Globus pallidus (tissue), 1 donor: ENCODE results near the gene MICAL3.

Experiments
- DNase-seq: peaks from one replicate; pipeline ENCODE4 v3.0.0-alpha.2; 2015; ENCODE audit warnings: low spot score

MICAL3 gene

DNA sequence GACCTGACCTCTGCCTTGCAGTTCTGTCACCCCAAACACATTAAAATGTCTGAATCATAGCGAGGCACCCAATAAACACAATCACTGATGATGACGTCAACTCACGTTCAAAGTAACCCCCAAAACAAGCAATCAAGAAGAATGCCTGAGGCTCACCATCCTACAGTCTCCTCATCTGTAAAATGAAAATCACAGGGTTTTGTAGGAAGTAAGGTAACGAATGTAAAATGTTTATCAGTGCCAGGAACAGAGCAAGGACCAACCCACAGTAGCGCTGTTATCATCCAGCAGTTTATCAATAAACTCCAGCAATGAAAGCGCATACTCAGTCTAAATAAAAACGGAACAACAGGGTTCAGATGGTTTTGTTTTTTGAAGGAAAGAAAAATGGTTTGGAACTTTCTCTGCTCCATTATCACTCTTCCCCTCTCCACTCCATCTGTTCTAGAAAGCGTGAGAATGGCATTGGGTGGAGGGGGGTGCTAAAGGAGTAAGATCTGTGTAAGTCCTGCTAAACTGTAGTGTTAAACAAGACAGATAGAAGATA, 110.5 kb downstream of the MICAL3 start:
- no peak for DNase-seq

DNA sequence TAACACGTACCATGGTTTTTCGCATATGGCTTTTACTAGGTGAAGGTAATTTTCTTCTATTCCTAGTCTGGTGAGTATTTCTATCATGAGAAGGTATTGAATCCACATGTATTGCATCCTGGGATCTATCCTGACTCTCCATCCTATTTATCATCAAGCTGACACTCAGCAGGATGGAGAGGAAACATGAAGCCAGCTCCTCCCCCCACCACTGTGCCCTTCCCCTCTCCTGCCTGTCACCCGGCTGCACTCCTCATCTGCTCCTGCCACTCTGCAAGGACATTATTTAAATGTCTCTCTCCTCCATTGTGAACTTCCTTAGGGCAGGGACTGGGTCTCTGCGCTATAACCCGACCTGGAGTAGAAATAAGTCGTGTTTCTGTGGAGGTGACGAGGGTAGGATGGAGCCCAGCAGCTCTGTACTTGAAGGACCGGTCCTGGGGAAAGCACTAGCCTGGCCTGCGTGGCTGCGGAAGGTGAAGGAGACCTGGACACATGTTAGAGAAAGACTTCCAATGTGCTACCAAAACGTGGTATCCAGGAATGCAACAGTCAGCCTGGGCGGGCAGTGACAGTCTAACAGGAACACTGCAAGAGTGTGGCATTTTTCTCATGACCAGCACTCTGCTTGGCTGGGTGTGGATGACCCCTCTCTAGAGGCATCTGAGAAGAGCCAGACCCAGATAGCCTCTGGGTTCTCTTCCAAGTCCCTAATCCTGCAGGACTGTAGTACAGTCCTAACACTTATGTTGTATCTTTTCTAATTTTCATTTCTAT, 111.2 kb downstream of the MICAL3 start:
- DNase-seq = no peak

DNA sequence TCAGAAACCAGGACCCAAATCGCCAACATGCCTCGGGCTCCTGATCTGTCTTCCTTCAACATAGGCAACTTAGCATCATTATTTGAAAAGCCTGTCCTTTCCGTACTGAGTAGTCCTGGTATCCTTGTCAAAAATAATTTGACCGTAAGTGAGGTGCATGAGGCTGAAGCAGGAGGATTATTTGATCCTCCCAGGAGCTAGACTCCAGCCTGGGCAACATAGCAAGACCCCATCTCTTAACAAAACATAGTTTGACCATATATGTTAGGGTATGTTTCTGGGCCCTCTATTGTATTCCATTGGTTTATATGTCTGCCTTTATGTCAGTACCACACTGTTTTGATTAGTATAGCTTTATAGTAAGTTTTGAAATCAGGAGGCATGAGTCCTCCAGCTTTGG, 112.5 kb downstream of the MICAL3 start:
- DNase-seq = no peak

DNA sequence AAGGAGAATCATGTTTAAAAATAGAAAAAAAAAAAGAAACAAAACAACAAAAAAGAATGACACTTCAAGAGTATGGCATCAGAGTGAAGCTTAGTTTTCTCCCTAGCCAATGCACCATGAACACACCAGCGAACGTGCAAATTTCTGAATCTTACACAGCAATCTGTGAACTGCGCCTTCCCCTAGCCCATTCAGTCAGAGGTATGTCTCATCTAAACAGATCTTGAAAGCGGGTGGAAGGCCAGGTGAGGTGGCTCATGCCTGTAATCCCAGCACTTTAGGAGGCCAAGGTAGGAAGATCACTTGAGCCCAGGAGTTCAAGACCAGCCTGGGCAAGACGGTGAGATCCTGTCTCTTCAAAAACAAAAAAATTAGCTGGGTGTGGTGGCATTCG, 113.1 kb downstream of the MICAL3 start:
- no peak for DNase-seq

DNA sequence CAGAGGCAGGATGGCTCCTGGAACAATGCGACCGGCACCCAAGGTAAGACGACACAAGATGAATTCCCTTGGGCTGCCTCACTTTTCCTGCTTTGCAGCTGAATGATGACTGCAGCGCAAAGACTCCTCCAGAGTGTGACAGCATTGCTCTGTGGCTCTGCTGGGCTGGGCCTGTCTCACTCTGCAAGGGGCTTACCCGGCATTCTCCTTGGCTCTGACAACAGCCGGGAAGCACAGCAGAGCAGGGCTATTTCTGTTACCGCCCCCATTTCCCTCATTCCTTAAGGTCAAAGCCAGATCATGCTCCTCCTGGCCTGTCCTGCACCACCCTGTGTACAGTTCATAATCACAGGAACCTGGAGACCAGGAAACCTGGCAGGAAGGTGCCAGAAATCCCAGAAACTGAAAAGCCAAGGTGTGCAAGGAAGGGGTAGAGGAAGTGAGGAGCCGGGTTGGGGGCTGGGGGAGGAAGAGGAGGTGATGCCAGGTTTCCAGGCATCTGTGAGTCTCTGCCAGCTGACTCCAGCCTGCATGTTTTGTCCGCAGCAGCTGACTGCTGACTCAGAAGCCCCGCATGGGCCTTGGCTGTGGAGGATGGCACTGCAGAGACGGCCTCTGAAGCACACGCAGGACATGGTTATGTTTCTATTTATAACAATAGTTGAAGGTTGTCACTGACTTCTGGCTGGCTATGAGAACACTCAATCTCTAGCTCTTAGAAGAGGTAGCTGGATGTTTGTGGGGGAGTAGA, 113.6 kb downstream of the MICAL3 start:
- peak; percentile 88 for DNase-seq

DNA sequence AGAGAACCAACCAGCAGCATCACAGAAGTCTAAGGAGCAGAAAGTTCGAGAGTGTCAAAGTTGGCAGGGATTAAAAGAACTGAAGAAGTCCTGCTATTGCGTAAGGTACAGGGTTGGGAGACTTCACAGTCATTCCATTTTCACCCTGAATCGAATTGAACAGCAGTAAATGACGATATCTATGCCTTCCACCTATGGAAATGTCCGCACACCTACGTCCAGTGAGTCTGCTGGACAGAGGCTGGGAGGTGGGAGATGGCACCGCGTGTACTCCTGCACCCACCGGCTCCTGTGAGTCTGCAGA, 116.7 kb downstream of the MICAL3 start:
- no peak for DNase-seq

DNA sequence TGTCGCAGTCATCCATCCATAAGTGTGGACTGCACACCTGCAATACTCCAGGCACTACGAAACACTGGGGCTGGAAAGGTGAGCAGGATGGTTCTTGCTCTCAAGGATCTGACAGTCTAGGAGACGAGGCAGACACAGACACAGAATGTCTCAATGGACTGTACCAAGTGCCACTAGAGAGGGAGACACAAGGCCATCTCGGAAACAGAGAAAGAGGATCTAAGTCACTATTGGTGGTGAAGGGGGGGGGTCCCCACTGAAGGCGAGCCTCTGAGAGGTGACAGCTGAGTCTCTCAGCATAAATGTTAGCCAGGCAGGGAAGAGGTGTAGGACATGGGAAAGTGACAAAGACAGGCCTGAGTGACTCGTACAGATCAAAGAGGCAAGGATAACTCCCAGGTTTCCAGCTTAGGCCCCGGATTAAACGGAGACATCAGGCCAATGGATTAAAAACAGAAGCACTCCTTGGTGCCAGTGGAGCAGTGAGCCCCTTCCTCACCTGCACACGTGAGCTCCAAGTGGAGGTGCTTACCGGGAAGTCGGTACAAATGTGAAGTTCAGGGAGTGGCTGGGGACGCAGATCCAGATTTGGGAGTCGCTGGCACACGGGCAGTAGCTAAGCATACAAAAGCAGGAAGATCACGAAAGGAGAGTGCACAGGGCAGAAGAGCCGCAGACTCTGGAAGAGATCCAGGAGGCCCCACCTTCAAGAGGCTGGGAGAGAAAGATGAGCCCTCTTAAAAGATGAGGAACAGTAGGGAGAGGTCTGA, 117.2 kb downstream of the MICAL3 start:
- no peak for DNase-seq

DNA sequence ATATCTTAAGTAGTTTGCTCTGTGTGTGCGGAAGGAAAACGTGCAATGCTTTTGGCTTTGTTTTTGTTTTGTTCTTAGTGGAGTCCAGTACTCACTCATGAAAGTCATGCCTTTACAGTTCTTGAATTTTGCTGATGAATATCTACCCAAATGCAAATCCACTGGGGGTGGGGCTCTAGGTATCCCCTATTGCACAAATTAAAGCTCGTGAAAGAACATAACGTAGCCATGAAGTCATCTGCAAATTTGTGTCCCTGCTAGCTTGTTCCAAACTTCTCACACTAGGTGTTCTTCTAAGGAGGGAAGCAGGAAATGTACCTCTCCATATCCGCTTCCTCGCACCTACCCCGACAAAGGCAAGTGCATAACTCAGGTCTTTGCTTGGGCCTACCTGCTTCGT, 118.9 kb downstream of the MICAL3 start:
- no peak for DNase-seq

DNA sequence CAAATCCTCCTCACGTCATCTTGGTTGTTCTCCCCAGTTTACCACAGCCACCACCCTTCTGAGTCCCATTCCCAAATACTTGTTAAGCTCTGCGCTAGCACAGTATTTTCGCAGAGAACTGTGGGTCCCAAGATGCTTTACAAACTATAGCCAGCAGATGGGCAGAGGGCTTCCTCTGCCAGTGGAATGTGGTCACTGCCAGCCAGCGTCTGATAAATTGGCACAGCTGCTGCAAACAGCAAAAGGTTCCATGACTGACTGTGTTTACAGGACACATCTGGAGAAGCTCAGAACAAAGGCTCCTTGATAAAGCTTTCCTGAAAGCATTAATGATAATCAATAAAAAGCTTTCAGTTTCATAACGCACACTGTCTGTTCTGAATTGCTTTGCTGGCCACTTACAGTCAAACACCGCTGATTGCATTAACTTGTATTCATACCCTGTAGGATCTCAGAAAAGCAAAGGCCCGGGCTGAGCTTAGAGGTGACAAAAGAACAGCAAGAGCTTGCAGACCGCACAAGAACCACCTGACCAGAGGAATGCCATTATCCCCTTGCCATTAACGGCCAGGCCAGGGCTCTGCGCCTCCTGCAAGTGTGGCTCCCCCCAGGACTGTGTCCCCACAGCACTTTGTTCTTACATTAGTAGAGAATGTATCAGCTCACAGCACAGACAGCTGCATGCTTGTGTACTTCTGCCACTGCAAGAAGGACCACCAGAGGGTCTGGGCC, 120.6 kb downstream of the MICAL3 start:
- peak; percentile 73 for DNase-seq

DNA sequence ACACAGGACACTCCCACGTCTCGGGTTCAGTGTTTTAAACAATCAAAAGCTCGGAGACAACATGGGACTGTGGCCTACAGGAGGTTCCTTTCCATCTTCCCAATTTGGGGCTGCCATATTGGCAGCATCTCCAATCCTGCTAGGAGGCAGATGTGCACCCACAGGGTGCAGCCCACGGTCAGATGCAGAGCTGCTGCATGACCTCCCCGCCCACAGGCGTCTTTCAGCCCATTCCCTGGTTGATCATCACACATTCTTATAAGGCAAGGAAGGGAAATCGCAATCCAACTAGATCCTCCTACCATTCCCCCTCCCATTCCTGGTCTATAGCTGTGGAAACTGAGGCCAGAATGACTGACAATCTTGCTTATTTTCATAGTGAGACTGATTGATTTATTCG, 121.4 kb downstream of the MICAL3 start:
- DNase-seq = no peak

DNA sequence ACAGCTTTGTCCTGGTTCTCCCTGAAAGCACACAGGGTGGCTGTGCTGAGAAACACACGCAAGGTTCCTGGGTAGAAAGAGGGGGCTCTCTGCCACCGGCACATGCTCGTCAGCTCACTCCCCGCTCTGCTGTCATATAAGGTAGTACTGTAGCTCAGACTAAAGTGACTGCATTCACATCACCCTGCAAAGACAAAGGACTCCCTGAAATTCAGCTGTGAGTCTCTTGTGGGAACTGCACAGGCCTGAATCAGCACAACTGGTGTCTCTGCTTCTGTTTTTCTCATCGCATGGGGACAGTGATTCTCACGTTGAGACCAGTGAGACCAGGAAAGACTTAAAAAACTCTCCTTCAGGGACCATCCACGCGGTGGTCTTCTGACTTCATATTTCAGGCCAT, 126.0 kb downstream of the MICAL3 start:
- no peak for DNase-seq

DNA sequence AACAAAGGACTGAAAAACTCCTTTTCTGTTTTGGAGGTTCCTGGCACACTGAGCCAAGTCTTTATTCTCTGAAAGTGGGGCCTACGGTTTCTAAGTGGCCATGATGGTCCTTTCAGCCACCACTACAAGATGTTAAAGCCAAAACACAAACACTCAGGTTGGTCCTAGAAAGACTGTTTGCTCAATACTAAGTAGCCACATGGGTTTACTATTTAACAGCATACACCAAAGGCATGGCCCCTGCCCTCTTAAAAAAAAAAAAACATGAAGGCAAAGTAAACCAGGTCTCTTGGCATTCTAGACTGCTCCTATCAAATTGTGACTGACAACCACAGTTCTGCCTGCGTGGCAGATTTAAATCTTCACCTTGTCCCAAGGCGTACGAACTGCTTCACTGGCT, 126.5 kb downstream of the MICAL3 start:
- DNase-seq = no peak

DNA sequence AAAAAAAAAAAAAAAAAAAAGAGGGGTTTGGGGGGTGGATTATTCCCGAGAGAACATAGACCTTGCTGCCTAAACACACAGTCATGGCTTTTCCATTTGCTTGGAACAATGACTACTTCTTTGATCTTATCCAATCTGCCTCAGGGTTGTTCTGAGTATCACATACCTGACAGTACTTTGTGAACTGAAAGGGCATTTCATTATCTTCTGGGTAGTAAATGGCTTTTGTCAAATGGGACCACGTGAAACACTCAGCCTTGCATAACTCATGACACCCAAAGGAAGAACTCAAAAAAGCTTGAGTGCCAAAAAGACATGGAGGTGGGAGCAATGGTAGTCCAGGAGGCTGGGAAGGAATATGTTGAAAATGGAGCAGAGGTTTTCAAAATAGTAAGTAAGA, 126.9 kb downstream of the MICAL3 start:
- no peak for DNase-seq

DNA sequence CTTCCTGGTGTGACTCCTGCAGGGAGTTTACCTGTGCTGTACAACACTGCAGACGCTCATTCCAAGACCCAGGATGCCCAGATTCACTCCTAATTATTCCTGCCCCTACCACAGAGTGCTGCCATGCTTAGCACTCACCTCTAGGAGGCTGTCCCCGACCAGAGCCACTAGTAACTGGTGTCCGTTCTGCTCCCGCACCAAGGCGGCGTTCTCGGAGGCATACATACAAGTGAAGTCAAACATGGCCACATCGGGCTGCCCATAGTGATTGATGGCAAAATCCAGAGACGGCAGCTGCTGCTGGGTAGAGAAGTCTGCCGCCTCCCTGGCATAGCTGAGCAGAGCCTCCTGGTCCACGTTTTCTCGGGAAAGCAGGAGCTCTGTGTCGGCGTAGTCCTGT, 127.8 kb downstream of the MICAL3 start:
- DNase-seq = peak; percentile 73

DNA sequence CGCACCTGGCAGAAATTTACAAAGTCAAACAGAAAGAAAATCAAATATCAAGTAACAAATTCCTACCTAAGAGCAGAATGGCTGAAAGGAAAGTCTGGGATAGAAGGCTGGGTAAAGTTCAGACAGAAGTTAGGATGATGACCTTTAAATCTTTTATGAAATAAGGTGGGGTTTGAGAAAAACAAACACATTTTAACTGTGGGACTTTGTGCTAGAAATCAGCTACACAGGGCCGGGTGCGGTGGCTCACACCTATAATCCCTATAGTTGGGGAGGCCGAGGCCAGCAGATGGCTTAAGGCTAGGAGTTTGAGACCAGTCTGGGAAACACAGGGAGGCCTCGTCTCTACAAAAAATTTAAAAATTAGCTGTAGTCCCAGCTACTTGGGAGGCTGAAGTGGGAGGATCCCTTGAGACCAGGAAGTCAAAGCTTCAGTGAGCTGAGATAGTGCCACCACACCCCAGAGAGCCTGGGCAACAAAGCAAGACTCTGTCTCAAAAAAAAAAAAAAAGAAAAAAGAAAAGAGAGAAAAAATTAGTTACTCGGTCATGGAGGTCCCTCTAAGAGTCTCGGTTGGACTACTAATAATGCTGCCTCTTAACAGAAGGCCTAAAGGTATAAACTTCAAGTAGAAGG, 130.3 kb downstream of the MICAL3 start:
- no peak for DNase-seq

DNA sequence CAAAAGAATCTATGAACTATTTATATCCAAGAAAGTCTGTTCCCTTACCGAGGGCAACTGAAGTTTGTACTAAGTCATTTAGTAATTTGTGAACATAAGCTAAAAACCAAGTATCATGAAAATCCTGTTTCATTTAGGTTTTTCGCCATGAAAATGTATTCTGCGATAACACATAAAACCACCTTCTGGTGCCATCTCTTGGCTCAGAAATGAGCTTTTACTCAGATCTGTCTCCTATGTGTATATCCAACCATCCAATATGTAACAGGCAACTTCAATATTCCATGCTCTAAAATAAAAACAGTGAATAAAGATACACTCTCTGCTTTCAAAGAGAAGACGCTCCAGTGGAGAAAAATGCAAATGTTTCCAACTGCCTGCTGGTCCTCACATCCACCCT, 132.0 kb downstream of the MICAL3 start:
- no peak for DNase-seq

DNA sequence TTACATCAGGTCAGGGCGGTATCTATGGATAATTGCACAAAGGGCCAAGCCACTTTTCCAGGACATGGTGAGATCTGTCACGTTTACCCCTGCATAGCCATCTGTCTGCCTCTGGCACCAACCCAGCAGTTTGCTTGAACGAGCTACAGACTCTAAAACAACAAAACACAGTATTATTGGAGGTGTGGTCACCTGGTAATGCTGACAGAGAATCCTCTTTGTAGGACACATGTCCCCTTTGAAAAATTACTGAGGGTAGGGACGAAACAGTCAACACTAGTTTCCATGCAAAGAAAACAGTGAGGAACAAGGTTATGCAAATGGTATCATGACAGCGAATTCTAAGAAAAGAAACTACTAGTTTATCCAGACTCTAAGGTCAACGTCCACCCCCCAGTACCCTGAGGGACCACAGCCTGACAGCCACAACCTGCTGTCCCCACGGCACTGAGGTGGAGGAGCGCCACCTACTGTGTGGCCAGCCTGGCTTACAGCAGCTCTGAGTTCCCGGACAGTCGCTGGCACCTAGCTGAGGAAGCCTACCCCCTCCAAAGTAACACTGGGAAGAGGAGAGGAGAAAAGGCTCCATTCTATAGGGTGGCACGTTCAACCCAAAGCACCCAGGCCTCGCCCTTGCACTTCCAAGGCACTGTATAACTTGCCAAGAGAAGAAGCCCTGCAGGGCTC, 132.7 kb downstream of the MICAL3 start:
- DNase-seq = peak; percentile 59

DNA sequence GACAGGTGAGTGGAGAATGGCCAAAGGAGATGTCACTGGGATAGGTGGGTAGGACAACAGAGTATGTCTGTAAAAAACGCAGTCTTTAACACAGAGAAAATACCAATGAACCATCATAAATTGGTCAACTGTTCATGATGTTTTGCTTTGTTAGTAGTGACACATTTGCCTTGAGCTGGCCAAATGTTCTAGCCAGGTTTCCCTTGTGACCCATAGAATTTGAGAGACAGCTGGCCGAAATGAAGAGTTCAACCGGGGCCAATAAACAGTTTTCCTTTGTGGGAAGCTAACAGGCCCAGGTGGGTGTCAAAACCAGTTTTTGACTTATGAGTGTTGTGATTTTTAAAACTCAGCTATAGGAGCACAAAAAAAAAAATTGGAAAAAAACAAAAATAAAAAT, 133.5 kb downstream of the MICAL3 start:
- DNase-seq = no peak

DNA sequence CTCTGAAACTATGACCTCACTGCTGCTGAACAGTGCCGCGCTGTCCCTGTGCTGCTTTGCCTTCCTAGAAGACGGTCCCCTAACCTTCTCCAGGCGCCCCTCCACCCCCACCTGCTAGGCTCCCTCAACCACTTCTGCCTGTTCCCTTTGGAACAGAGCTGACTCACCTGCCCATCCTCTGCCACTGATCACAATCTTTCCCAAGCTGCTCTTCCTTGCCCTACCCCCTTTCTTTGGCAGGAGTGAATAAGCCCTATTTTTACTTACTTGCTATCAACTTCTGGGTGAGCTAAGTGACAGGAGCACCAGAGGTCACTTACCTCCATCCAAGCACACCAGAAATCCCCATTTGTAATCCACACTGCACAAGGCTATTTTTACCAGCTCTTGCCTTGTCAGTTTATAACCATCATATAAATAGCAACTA, 134.1 kb downstream of the MICAL3 start:
- DNase-seq = no peak

DNA sequence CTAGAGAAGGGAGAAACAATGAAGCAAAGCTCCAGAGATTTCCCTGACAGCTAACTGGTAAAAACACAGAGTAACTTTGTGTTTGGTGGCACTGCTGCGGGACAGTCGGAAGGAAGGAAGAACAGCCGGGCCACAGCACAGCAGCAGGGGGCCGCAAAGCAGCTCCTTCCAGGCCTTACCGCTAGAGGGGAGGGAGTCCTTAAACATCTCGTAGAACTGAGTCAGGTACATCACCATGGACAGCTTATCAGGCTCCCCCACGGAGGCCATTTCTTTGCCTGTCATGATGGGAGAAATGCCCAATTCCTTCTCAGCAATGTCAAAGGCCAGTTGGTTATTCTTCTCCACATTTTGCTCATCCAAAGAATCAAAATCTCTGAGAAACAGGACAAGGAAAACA, 135.5 kb downstream of the MICAL3 start:
- no peak for DNase-seq

DNA sequence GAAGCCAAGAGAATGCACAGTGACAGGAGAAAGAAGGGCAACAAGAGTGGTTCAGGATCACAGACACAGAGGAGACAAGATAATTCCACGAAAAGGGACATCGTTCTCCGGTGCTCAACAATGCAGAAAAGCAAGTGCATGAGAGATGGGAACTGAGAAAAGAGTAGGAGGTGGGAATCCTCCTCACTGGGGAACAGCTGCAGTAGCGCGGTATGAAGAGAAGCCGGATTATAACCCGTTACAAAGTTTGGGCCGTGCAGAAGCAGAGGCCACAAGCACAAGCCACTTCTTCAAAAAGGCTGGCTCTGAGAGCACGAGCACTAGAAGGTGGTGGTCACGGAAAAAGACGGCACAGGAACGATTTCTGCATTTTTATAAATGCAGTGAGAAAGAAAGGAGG, 135.9 kb downstream of the MICAL3 start:
- no peak for DNase-seq
